H9 (cell line): ENCODE results near the gene MBTPS2. TPM values are rescaled to one million over a fixed set of nuclear protein-coding genes. Genes with fewer than 3 reads are reported as not detected.

Experiments used
- DNase-seq: peaks from one replicate; pipeline ENCODE4 v3.0.0-alpha.2; 2017
- H2AFZ ChIP-seq: one replicate; pipeline ENCODE4 v1.6.1; 2013; ENCODE audit warnings: mild to moderate bottlenecking, low read length, control low read depth, moderate library complexity
- H2AK5ac ChIP-seq: 2 replicates; pipeline ENCODE4 v1.6.1; 2013; ENCODE audit warnings: low read length, control low read depth, mixed read lengths; ENCODE audit not compliant: insufficient read length
- H2BK120ac ChIP-seq: one replicate; pipeline ENCODE4 v1.6.1; 2013; ENCODE audit warnings: low read depth, mild to moderate bottlenecking, low read length, control low read depth, inconsistent platforms; ENCODE audit not compliant: poor library complexity, severe bottlenecking
- H2BK12ac ChIP-seq: 2 replicates; pipeline ENCODE4 v1.6.1; 2013; ENCODE audit warnings: low read length, control low read depth, mixed read lengths, low read depth; ENCODE audit not compliant: insufficient read length
- H2BK15ac ChIP-seq: 2 replicates; pipeline ENCODE4 v1.6.1; 2013; ENCODE audit warnings: low read depth, low read length, control low read depth
- H2BK20ac ChIP-seq: one replicate; pipeline ENCODE4 v1.6.1; 2013; ENCODE audit warnings: low read depth, mild to moderate bottlenecking, low read length, control low read depth, inconsistent platforms; ENCODE audit not compliant: poor library complexity, severe bottlenecking
- H2BK5ac ChIP-seq: 2 replicates; pipeline ENCODE4 v1.6.1; 2013; ENCODE audit warnings: low read length, control low read depth, mixed read lengths; ENCODE audit not compliant: insufficient read length
- H3K14ac ChIP-seq: 2 replicates; pipeline ENCODE4 v1.6.1; 2013; ENCODE audit warnings: low read length, control low read depth; ENCODE audit not compliant: insufficient read depth
- H3K18ac ChIP-seq: 2 replicates; pipeline ENCODE4 v1.6.1; 2013; ENCODE audit warnings: low read depth, mild to moderate bottlenecking, mixed read lengths, low read length, control low read depth; ENCODE audit not compliant: insufficient read length
- H3K23ac ChIP-seq: 2 replicates; pipeline ENCODE4 v1.6.1; 2013; ENCODE audit warnings: low read length, control low read depth, mixed read lengths, low read depth; ENCODE audit not compliant: insufficient read length
- H3K23me2 ChIP-seq: 2 replicates; pipeline ENCODE4 v1.6.1; 2013; ENCODE audit warnings: low read depth, mild to moderate bottlenecking, mixed read lengths, low read length, control low read depth; ENCODE audit not compliant: insufficient read length, poor library complexity, severe bottlenecking
- H3K27ac ChIP-seq: 2 replicates; pipeline ENCODE4 v1.5.1; 2013; ENCODE audit warnings: low read length, control low read depth, mixed read lengths, low read depth; ENCODE audit not compliant: insufficient read length
- H3K27me3 ChIP-seq: 2 replicates; pipeline ENCODE4 v1.6.1; 2013; ENCODE audit warnings: low read length, control low read depth, inconsistent platforms; ENCODE audit not compliant: insufficient read depth
- H3K4ac ChIP-seq: 2 replicates; pipeline ENCODE4 v1.6.1; 2013; ENCODE audit warnings: low read depth, mild to moderate bottlenecking, control low read depth, inconsistent platforms, low read length, moderate library complexity
- H3K4me1 ChIP-seq: 2 replicates; pipeline ENCODE4 v1.6.1; 2013; ENCODE audit warnings: low read length, control low read depth, inconsistent platforms; ENCODE audit not compliant: insufficient read depth
- H3K4me2 ChIP-seq: 2 replicates; pipeline ENCODE4 v1.6.1; 2013; ENCODE audit warnings: low read length, control low read depth, mixed read lengths; ENCODE audit not compliant: insufficient read length, insufficient read depth
- H3K56ac ChIP-seq: 2 replicates; pipeline ENCODE4 v1.6.1; 2013; ENCODE audit warnings: low read depth, mild to moderate bottlenecking, mixed read lengths, low read length, control low read depth; ENCODE audit not compliant: insufficient read length
- H3K79me1 ChIP-seq: 2 replicates; pipeline ENCODE4 v1.6.1; 2013; ENCODE audit warnings: low read depth, mild to moderate bottlenecking, moderate library complexity, low read length, control low read depth, inconsistent platforms; ENCODE audit not compliant: insufficient read depth, poor library complexity, severe bottlenecking
- H3K79me2 ChIP-seq: 2 replicates; pipeline ENCODE4 v1.6.1; 2013; ENCODE audit warnings: low read length, control low read depth, inconsistent platforms; ENCODE audit not compliant: insufficient read depth
- H3K9ac ChIP-seq: 2 replicates; pipeline ENCODE4 v1.6.1; 2013; ENCODE audit warnings: low read length, control low read depth, mixed read lengths; ENCODE audit not compliant: insufficient read length; ENCODE audit errors: extremely low read depth
- H3K9me3 ChIP-seq: one replicate; pipeline ENCODE4 v1.6.1; 2013; ENCODE audit warnings: low read depth, low read length, inconsistent platforms; ENCODE audit not compliant: control insufficient read depth
- H3T11ph ChIP-seq: one replicate; pipeline ENCODE4 v1.6.1; 2013; ENCODE audit warnings: mild to moderate bottlenecking, low read length, control low read depth, inconsistent platforms
- H4K20me1 ChIP-seq: one replicate; pipeline ENCODE4 v1.6.1; 2013; ENCODE audit not compliant: control insufficient read depth, insufficient read length, insufficient read depth
- H4K5ac ChIP-seq: 2 replicates; pipeline ENCODE4 v1.6.1; 2013; ENCODE audit warnings: low read depth, mild to moderate bottlenecking, mixed read lengths, low read length, control low read depth; ENCODE audit not compliant: insufficient read length
- H4K8ac ChIP-seq: replicated peaks from 2 replicates; pipeline ENCODE4 v1.6.1; 2013; ENCODE audit warnings: low read length, control low read depth, mixed read lengths, low read depth; ENCODE audit not compliant: insufficient read length
- H4K91ac ChIP-seq: 2 replicates; pipeline ENCODE4 v1.6.1; 2013; ENCODE audit warnings: low read depth, mild to moderate bottlenecking, moderate library complexity, mixed read lengths, low read length, control low read depth; ENCODE audit not compliant: insufficient read length
- H3K27ac Mint-ChIP-seq, 3 experiments: 2 replicates in 2 of 3; 3 replicates in 1 of 3; pipeline ENCODE4 v1.8.0; 2020 to 2021; ENCODE audit warnings: mixed read lengths in 3 of 3, mild to moderate bottlenecking in 1 of 3, moderate library complexity in 1 of 3
- H3K27me3 Mint-ChIP-seq: 2 replicates; pipeline ENCODE4 v1.8.0; 2021; ENCODE audit warnings: low read depth, mild to moderate bottlenecking, moderate library complexity, mixed read lengths
- H3K36me3 Mint-ChIP-seq, 3 experiments: 2 replicates in 2 of 3; 3 replicates in 1 of 3; pipeline ENCODE4 v1.8.0; 2020 to 2021; ENCODE audit warnings: low read depth in 3 of 3, mixed read lengths in 3 of 3; ENCODE audit not compliant: insufficient read depth in 1 of 3
- H3K4me1 Mint-ChIP-seq, 2 experiments: 2 replicates each; pipeline ENCODE4 v1.8.0; 2020; ENCODE audit warnings: mixed read lengths in 2 of 2
- H3K4me3 Mint-ChIP-seq, 2 experiments: 2 replicates in 1 of 2; 3 replicates in 1 of 2; pipeline ENCODE4 v1.8.0; 2020 to 2021; ENCODE audit warnings: mild to moderate bottlenecking in 2 of 2, mixed read lengths in 2 of 2, moderate library complexity in 1 of 2
- H3K9me3 Mint-ChIP-seq, 2 experiments: 2 replicates in 1 of 2; 3 replicates in 1 of 2; pipeline ENCODE4 v1.8.0; 2020; ENCODE audit warnings: mild to moderate bottlenecking in 2 of 2, mixed read lengths in 2 of 2, moderate library complexity in 1 of 2
- WGBS: extraction: QIAGEN DNeasy Blood & Tissue Kit; methylation state at CpG from one replicate; pipeline ENCODE4 v1.1.7; 2013; ENCODE audit warnings: missing lambda C conversion rate, low lambda C conversion rate, mixed read lengths; ENCODE audit not compliant: insufficient read length; ENCODE audit errors: extremely low coverage; 5-methylcytosine and 5-hydroxymethylcytosine counted together
- total RNA-seq: library from RNA; stranded (reverse); gene quantifications from 2 replicates; pipeline ENCODE4 v1.2.1, GENCODE V29; 2021
- TF ChIP-seq, protein P1 (sequence below): fragments of 200-600 bp; sonication (generic); conservative IDR thresholded peaks from 3 replicates; pipeline ENCODE4 v1.8.0; 2021; ENCODE audit warnings: antibody characterized with exemption, mild to moderate bottlenecking

MBTPS2 gene
- total RNA-seq, 1 experiment from 2014 or later: 6.8 TPM

- Histone ChIP-seq H4K8ac (no peak overlapping the region), H3K56ac (no peak overlapping the region), H3K27me3 (no peaks in the 10 kb centered on the region), H3K4me1 (no peaks in the 10 kb centered on the region; the same call in 1 of the 2 replicates), H3K4me2 (no peak overlapping the region), H4K20me1 (no peaks in the 10 kb centered on the region), H3K18ac (no peak overlapping the region), H4K91ac (no peak overlapping the region), H4K5ac (no peak overlapping the region), H2BK15ac (no peak overlapping the region), H2AFZ (no peak overlapping the region), H3K14ac (no peak overlapping the region), H3T11ph (no peak overlapping the region), H3K27ac (no peak overlapping the region), H2BK12ac (no peak overlapping the region), H2BK120ac (no peak overlapping the region), H2BK5ac (no peak overlapping the region), H3K79me1 (no peaks in the 10 kb centered on the region), H2BK20ac (no peak overlapping the region), H3K4ac (no peak overlapping the region), H3K9ac (no peak overlapping the region), H2AK5ac (no peak overlapping the region), H3K79me2 (no peaks in the 10 kb centered on the region), H3K23me2 (no peaks in the 10 kb centered on the region), H3K9me3 (no peaks in the 10 kb centered on the region), H3K23ac (no peak overlapping the region)
- TF ChIP-seq, protein P1, sequence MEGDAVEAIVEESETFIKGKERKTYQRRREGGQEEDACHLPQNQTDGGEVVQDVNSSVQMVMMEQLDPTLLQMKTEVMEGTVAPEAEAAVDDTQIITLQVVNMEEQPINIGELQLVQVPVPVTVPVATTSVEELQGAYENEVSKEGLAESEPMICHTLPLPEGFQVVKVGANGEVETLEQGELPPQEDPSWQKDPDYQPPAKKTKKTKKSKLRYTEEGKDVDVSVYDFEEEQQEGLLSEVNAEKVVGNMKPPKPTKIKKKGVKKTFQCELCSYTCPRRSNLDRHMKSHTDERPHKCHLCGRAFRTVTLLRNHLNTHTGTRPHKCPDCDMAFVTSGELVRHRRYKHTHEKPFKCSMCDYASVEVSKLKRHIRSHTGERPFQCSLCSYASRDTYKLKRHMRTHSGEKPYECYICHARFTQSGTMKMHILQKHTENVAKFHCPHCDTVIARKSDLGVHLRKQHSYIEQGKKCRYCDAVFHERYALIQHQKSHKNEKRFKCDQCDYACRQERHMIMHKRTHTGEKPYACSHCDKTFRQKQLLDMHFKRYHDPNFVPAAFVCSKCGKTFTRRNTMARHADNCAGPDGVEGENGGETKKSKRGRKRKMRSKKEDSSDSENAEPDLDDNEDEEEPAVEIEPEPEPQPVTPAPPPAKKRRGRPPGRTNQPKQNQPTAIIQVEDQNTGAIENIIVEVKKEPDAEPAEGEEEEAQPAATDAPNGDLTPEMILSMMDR: no peak
- no CpG with 5 or more reads among the region's 3 CpGs for WGBS
- H3K36me3 Mint-ChIP-seq: no peaks in the 10 kb centered on the region; a peak in 2 of 7 replicates
- peaks cover 0 to 14% of the 10 kb centered on the region in 2 experiments for H3K9me3 Mint-ChIP-seq
- no peak overlapping the region for H3K4me3 Mint-ChIP-seq
- no peaks in the 10 kb centered on the region for H3K27me3 Mint-ChIP-seq
- peaks cover 23 to 32% of the 10 kb centered on the region in 2 experiments for H3K4me1 Mint-ChIP-seq
- peak overlapping the region in 1 of 3 experiments; percentile 80; a peak in 2 of 7 replicates for H3K27ac Mint-ChIP-seq
- no peak for DNase-seq
Measured at GRCh38 chrX:21926116-21926515, 86.7 kb downstream of the MBTPS2 start.
